Measurements from ENCODE around the gene SHLD1.
"Not testable (repeated sequence)": the region's sequence is repeated elsewhere in the genome, so short reads cannot be mapped to it uniquely, and the experiment has no call there.

The SHLD1 gene

GRCh38 chr20:5749952-5750779 is at the start of gene SHLD1:
SHLD1 (plus strand) TSS chr20:5750401; CDS start chr20:5772866, 22,465 bp downstream.
- peak; percentile 68 for DNase-seq (ENCODE audit: low read depth)

- not testable (repeated sequence) for DNase-seq (ENCODE audit: low read depth)
Measured at GRCh38 chr20:5702339-5702738, 47.9 kb upstream of the SHLD1 start.

- DNase-seq (ENCODE audit: low read depth), result no peak
Measured at GRCh38 chr20:5703681-5704101, 46.5 kb upstream of the SHLD1 start.

GRCh38 chr20:5705827-5706226 is 44.4 kb upstream of the SHLD1 start:
- no peak for DNase-seq (ENCODE audit: low read depth)

- DNase-seq (ENCODE audit: low read depth), result no peak
Measured at GRCh38 chr20:5706797-5707196, 43.4 kb upstream of the SHLD1 start.

GRCh38 chr20:5710551-5710950 is 39.6 kb upstream of the SHLD1 start:
- DNase-seq (ENCODE audit: low read depth), result no peak

- DNase-seq (ENCODE audit: low read depth), result peak; percentile 59
Measured at GRCh38 chr20:5714261-5715041, 35.8 kb upstream of the SHLD1 start.

- no peak for DNase-seq (ENCODE audit: low read depth)
Measured at GRCh38 chr20:5715071-5715841, 34.9 kb upstream of the SHLD1 start.

- DNase-seq (ENCODE audit: low read depth), result no peak
Measured at GRCh38 chr20:5716953-5717352, 33.2 kb upstream of the SHLD1 start.

- DNase-seq (ENCODE audit: low read depth), result no peak
Measured at GRCh38 chr20:5718896-5719595, 31.2 kb upstream of the SHLD1 start.

- no peak for DNase-seq (ENCODE audit: low read depth)
Measured at GRCh38 chr20:5719861-5720403, 30.3 kb upstream of the SHLD1 start.

- DNase-seq (ENCODE audit: low read depth), result no peak
Measured at GRCh38 chr20:5720696-5721095, 29.5 kb upstream of the SHLD1 start.

GRCh38 chr20:5721356-5721755 is 28.8 kb upstream of the SHLD1 start:
- not testable (repeated sequence) for DNase-seq (ENCODE audit: low read depth)

- DNase-seq (ENCODE audit: low read depth), result no peak
Measured at GRCh38 chr20:5722927-5723326, 27.3 kb upstream of the SHLD1 start.

- not testable (repeated sequence) for DNase-seq (ENCODE audit: low read depth)
Measured at GRCh38 chr20:5725183-5725463, 25.1 kb upstream of the SHLD1 start.

- DNase-seq (ENCODE audit: low read depth), result no peak
Measured at GRCh38 chr20:5727018-5727515, 23.1 kb upstream of the SHLD1 start.

- DNase-seq (ENCODE audit: low read depth), result no peak
Measured at GRCh38 chr20:5729348-5729747, 20.9 kb upstream of the SHLD1 start.

- no peak for DNase-seq (ENCODE audit: low read depth)
Measured at GRCh38 chr20:5730131-5730530, 20.1 kb upstream of the SHLD1 start.

- no peak for DNase-seq (ENCODE audit: low read depth)
Measured at GRCh38 chr20:5731753-5732366, 18.3 kb upstream of the SHLD1 start.

GRCh38 chr20:5734602-5735001 is 15.6 kb upstream of the SHLD1 start:
- no peak for DNase-seq (ENCODE audit: low read depth)

Data from activated T-cell treated with anti-CD3 and anti-CD28 coated beads for 1 hour (primary cell).